ENCODE results near the gene BMP10. TPM values are rescaled to one million over a fixed set of nuclear protein-coding genes. Genes with fewer than 3 reads are reported as not detected.

Gene BMP10
- total RNA-seq, 1 experiment from 2014 or later, result not detected

GRCh38 chr2:68885074-68885810 lies 14.0 kb upstream of the BMP10 start:
- intact Hi-C loops (cut with micrococcal nuclease), result no loop called here
- H3K27ac ChIP-seq (ENCODE audit: low read depth, low read length), result no peak overlapping the region
- POLR2A ChIA-PET, result no interaction called here
- no peak overlapping the region for H3K9ac ChIP-seq (ENCODE audit: low read length)
- TF ChIP-seq MAX (IDR thresholded peaks at IDR 0.05) (no peak), ATF3 (IDR thresholded peaks at IDR 0.05) (no peak), YY1 (IDR thresholded peaks at IDR 0.05; ENCODE audit: extremely low read depth, insufficient replicate concordance, low read depth, low read length) (no peak), POLR2AphosphoS5 (IDR thresholded peaks at IDR 0.05; ENCODE audit: low read depth, low read length) (no peak), SIN3A (IDR thresholded peaks at IDR 0.05; ENCODE audit: low read depth) (no peak), ZBTB33 (IDR thresholded peaks at IDR 0.05; ENCODE audit: extremely low read depth, insufficient replicate concordance, low read length) (no peak), REST (IDR thresholded peaks at IDR 0.05; ENCODE audit: low read depth) (no peak), TCF7L2 (IDR thresholded peaks at IDR 0.05; ENCODE audit: borderline replicate concordance, extremely low read depth, insufficient read depth, insufficient read length) (no peak), ELF1 (IDR thresholded peaks at IDR 0.05; ENCODE audit: borderline replicate concordance, low read depth) (no peak), ZNF274 (IDR thresholded peaks at IDR 0.05; ENCODE audit: low read depth, low read length) (no peak), EZH2 (IDR thresholded peaks at IDR 0.05) (no peak), SP1 (IDR thresholded peaks at IDR 0.05; ENCODE audit: low read depth) (no peak), EGR1 (IDR thresholded peaks at IDR 0.05; ENCODE audit: low read depth) (no peak), SRF (IDR thresholded peaks at IDR 0.05; ENCODE audit: low read depth) (no peak)
- peaks cover 7% of the 10 kb centered on the region; the same call in 1 of the 2 replicates for H3K27me3 ChIP-seq (ENCODE audit: insufficient read depth, low read length)
- H3K36me3 ChIP-seq (ENCODE audit: control insufficient read depth in 1 of 2, insufficient read depth in 2 of 2, low read length in 2 of 2), result no peaks in the 10 kb centered on the region
- no peak overlapping the region for H3K4me2 ChIP-seq (ENCODE audit: low read length)
- H4K20me1 ChIP-seq (ENCODE audit: insufficient read depth), result no peaks in the 10 kb centered on the region
- DNase-seq (ENCODE audit: low read depth, low spot score) (no peak), ATAC-seq (no peak)
- CTCF ChIA-PET, result no interaction called here
- RAD21 ChIA-PET (ENCODE audit: low non-redundant PET in 1 of 2, low total read pairs in 2 of 2, uncharacterized antibody in 2 of 2, unreplicated experiment in 2 of 2), result no interaction called here
- H3K79me2 ChIP-seq (ENCODE audit: insufficient read depth, low read length), result no peaks in the 10 kb centered on the region
- H3K9me2 ChIP-seq (ENCODE audit: insufficient read depth), result no peaks in the 10 kb centered on the region
- no peaks in the 10 kb centered on the region for H3K9me3 ChIP-seq (ENCODE audit: control insufficient read depth in 1 of 2, insufficient read depth in 1 of 2, low read depth in 1 of 2, low read length in 2 of 2)
- H2AFZ ChIP-seq (ENCODE audit: low read depth, low read length, poor library complexity, severe bottlenecking), result no peak overlapping the region
- no TSS peak for BruUV-seq (replicated peaks)
- H3K4me3 ChIP-seq (replicated peaks in 1 of 2; ENCODE audit: low read depth in 1 of 2, low read length in 2 of 2), result no peak overlapping the region
- H3K4me1 ChIP-seq (ENCODE audit: control insufficient read depth in 1 of 2, insufficient read depth in 2 of 2, low read length in 2 of 2), result no peaks in the 10 kb centered on the region
